Liver (tissue), 9 donors: ENCODE measurements around the gene ALG9. TPM values are rescaled to one million over a fixed set of nuclear protein-coding genes. Genes with fewer than 3 reads are reported as not detected.

ENCODE experiments used
- DNase-seq: peaks from one replicate; pipeline ENCODE4 v3.0.0-alpha.2; 2017; ENCODE audit warnings: low spot score
- H3K27ac ChIP-seq, 2 donors: one replicate each; pipeline ENCODE4 v1.7.0; 2013; ENCODE audit warnings: inconsistent platforms in 2 of 2, low read length in 2 of 2, control low read depth in 1 of 2, low read depth in 1 of 2, mild to moderate bottlenecking in 1 of 2
- H3K27me3 ChIP-seq, 4 donors: one replicate each; pipeline versions ENCODE4 v1.6.1 to v1.7.0; 2013; ENCODE audit warnings: low read length in 3 of 4, inconsistent platforms in 1 of 4, mild to moderate bottlenecking in 1 of 4, moderate library complexity in 1 of 4; ENCODE audit not compliant: control insufficient read depth in 4 of 4, insufficient read depth in 4 of 4
- H3K36me3 ChIP-seq, 4 donors: one replicate each; pipeline versions ENCODE4 v1.6.1 to v1.7.0; 2013; ENCODE audit warnings: low read length in 3 of 4, mild to moderate bottlenecking in 3 of 4, low read depth in 1 of 4, moderate library complexity in 1 of 4; ENCODE audit not compliant: control insufficient read depth in 4 of 4, insufficient read depth in 3 of 4
- H3K4me1 ChIP-seq, 4 donors: one replicate each; pipeline versions ENCODE4 v1.6.1 to v1.7.0; 2013; ENCODE audit warnings: low read length in 3 of 4, mild to moderate bottlenecking in 3 of 4, moderate library complexity in 1 of 4; ENCODE audit not compliant: control insufficient read depth in 4 of 4, insufficient read depth in 4 of 4
- H3K4me3 ChIP-seq, 3 donors: one replicate each; pipeline versions ENCODE4 v1.6.1 to v1.7.0; 2013; ENCODE audit warnings: low read length in 3 of 3, control low read depth in 1 of 3, low read depth in 1 of 3, mild to moderate bottlenecking in 1 of 3
- H3K9ac ChIP-seq, 2 donors: one replicate each; pipeline ENCODE4 v1.7.0; 2013; ENCODE audit warnings: low read length in 2 of 2, mild to moderate bottlenecking in 2 of 2, moderate library complexity in 2 of 2, control low read depth in 1 of 2, low read depth in 1 of 2
- H3K9me3 ChIP-seq, 4 donors: one replicate each; pipeline versions ENCODE4 v1.6.1 to v1.7.0; 2013; ENCODE audit warnings: low read length in 3 of 4; ENCODE audit not compliant: control insufficient read depth in 4 of 4
- ATF3 ChIP-seq: IDR thresholded peaks from 2 replicates; pipeline ENCODE4 v1.6.1; 2016; ENCODE audit warnings: antibody characterized with exemption
- CTCF ChIP-seq: fragments of 150-350 bp; IDR thresholded peaks from 2 replicates; pipeline ENCODE4 v1.5.1; 2017; ENCODE audit warnings: improper control_type of control experiment, low read depth, low read length; ENCODE audit not compliant: missing input control
- EGR1 ChIP-seq, 2 donors: IDR thresholded peaks; 2 replicates each; pipeline ENCODE4 v1.6.1; 2016 to 2018; ENCODE audit warnings: antibody characterized with exemption in 2 of 2, low read depth in 2 of 2
- FOXA1 ChIP-seq: IDR thresholded peaks from 2 replicates; pipeline ENCODE4 v1.6.1; 2016; ENCODE audit warnings: antibody characterized with exemption
- FOXA2 ChIP-seq: IDR thresholded peaks from 2 replicates; pipeline ENCODE4 v1.6.1; 2016; ENCODE audit warnings: antibody characterized with exemption
- GABPA ChIP-seq, 2 donors: IDR thresholded peaks in 1 of 2; conservative IDR thresholded peaks in 1 of 2; 2 replicates each; pipeline ENCODE4 v1.6.1; 2016; ENCODE audit warnings: antibody characterized with exemption in 2 of 2, mild to moderate bottlenecking in 1 of 2, moderate library complexity in 1 of 2
- HNF4A ChIP-seq, 2 donors: conservative IDR thresholded peaks; 2 replicates each; pipeline ENCODE4 v1.6.1; 2016; ENCODE audit warnings: antibody characterized with exemption in 2 of 2, mild to moderate bottlenecking in 2 of 2
- HNF4G ChIP-seq: IDR thresholded peaks from 2 replicates; pipeline ENCODE4 v1.6.1; 2016; ENCODE audit warnings: antibody characterized with exemption
- JUND ChIP-seq, 2 donors: IDR thresholded peaks; 2 replicates each; pipeline ENCODE4 v1.6.1; 2016; ENCODE audit warnings: antibody characterized with exemption in 2 of 2
- MAX ChIP-seq: IDR thresholded peaks from 2 replicates; pipeline ENCODE4 v1.6.1; 2016; ENCODE audit warnings: antibody characterized with exemption
- NR2F2 ChIP-seq: IDR thresholded peaks from 2 replicates; pipeline ENCODE4 v1.6.1; 2016; ENCODE audit warnings: antibody characterized with exemption
- RAD21 ChIP-seq, 2 donors: IDR thresholded peaks; 2 replicates each; pipeline ENCODE4 v1.6.1; 2016; ENCODE audit warnings: antibody characterized with exemption in 2 of 2, mild to moderate bottlenecking in 2 of 2
- REST ChIP-seq: IDR thresholded peaks from 2 replicates; pipeline ENCODE4 v1.6.1; 2016; ENCODE audit warnings: antibody characterized with exemption, mild to moderate bottlenecking
- RXRA ChIP-seq, 2 donors: IDR thresholded peaks; 2 replicates each; pipeline ENCODE4 v1.6.1; 2017 to 2018; ENCODE audit warnings: antibody characterized with exemption in 2 of 2, mild to moderate bottlenecking in 1 of 2
- SP1 ChIP-seq: IDR thresholded peaks from 2 replicates; pipeline ENCODE4 v1.6.1; 2018; ENCODE audit warnings: antibody characterized with exemption, mild to moderate bottlenecking
- TAF1 ChIP-seq: conservative IDR thresholded peaks from 2 replicates; pipeline ENCODE4 v1.6.1; 2016; ENCODE audit warnings: antibody characterized with exemption, mild to moderate bottlenecking
- YY1 ChIP-seq: IDR thresholded peaks from 2 replicates; pipeline ENCODE4 v1.6.1; 2016; ENCODE audit warnings: antibody characterized with exemption, mild to moderate bottlenecking
- ZBTB33 ChIP-seq: IDR thresholded peaks from 2 replicates; pipeline ENCODE4 v1.6.1; 2016; ENCODE audit warnings: antibody characterized with exemption
- WGBS: extraction: QIAGEN DNeasy Blood & Tissue Kit; methylation state at CpG from one replicate; pipeline ENCODE4 v1.1.7; 2013; 5-methylcytosine and 5-hydroxymethylcytosine counted together
- polyA plus RNA-seq, 2 donors: library from polyadenylated mRNA; stranded (reverse) in 1 of 2; unstranded in 1 of 2; fragments of 200-250 nt in 1 of 2; fragments of >200 nt in 1 of 2; fragmentation: Nextera tagmentation in 1 of 2; extraction: Ambion mirVana in 1 of 2; gene quantifications; one replicate each; pipeline versions ENCODE4 v1.2.1 to v1.2.3, GENCODE V29; 2013 to 2015
- total RNA-seq, 2 donors: library from RNA; depleted of rRNA; stranded (reverse); fragments of >200 nt; gene quantifications; one replicate each; pipeline ENCODE4 v1.2.3, GENCODE V29; 2014
- donor health status: healthy.
- donor health status: healthy.
- donor health status: healthy.
- donor health status: healthy.
- donor health status: healthy.

ALG9 gene
- total and polyA plus RNA-seq, 4 donors, result 13.7 to 36.3 (median 20.2) TPM

GRCh38 chr11:111843661-111844060 lies 27.7 kb downstream of the ALG9 start:
- H3K36me3 ChIP-seq, result peaks cover 0 to 15% (median 0%) of the 10 kb centered on the region in 4 donors

GRCh38 chr11:111841370-111842053 lies 29.9 kb downstream of the ALG9 start:
- DNase-seq, result peak; percentile 94
- H3K27me3 ChIP-seq, result no peaks in the 10 kb centered on the region
- H3K9ac ChIP-seq, result peak overlapping the region in 1 of 2 donors; percentile 86
- peak overlapping the region; percentile 60 to 72 for H3K27ac ChIP-seq
- WGBS, result 17% methylated on average over 10 of the region's 10 CpGs
- no peaks in the 10 kb centered on the region for H3K9me3 ChIP-seq
- peaks cover 0 to 26% (median 19%) of the 10 kb centered on the region in 4 donors for H3K4me1 ChIP-seq
- H3K4me3 ChIP-seq, result no peak overlapping the region
- TF ChIP-seq RXRA (IDR thresholded peaks at IDR 0.05), result no peak
- TF ChIP-seq HNF4A (conservative IDR thresholded peaks at IDR 0.05), result peak in 1 of 2 donors; percentile 30
- TF ChIP-seq MAX, result no peak
- no peak for TF ChIP-seq YY1
- TF ChIP-seq FOXA2, result peak; percentile 16
- no peak for TF ChIP-seq EGR1 (IDR thresholded peaks at IDR 0.05; ENCODE audit: low read depth in 2 of 2)
- TF ChIP-seq NR2F2, result no peak
- no peak for TF ChIP-seq GABPA (IDR thresholded peaks at IDR 0.05 in 1 of 2, conservative IDR thresholded peaks at IDR 0.05 in 1 of 2)
- peak; percentile 9 for TF ChIP-seq SP1
- peak; percentile 90 for TF ChIP-seq CTCF
- no peak for TF ChIP-seq ATF3
- no peak for TF ChIP-seq TAF1
- peak; percentile 99 to 100 for TF ChIP-seq RAD21 (IDR thresholded peaks at IDR 0.05)
- peak; percentile 25 for TF ChIP-seq FOXA1
- TF ChIP-seq REST, result no peak
- no peak for TF ChIP-seq ZBTB33
- TF ChIP-seq JUND (IDR thresholded peaks at IDR 0.05), result no peak
- TF ChIP-seq HNF4G, result no peak
- peaks cover 0 to 6% (median 0%) of the 10 kb centered on the region in 4 donors for H3K36me3 ChIP-seq

More at GRCh38 chr11:111843661-111844060, 27.7 kb downstream of the ALG9 start:
- Histone ChIP-seq H3K9me3 (no peaks in the 10 kb centered on the region), H3K4me1 (peaks cover 0 to 18% (median 17%) of the 10 kb centered on the region in 4 donors), H3K4me3 (no peak overlapping the region), H3K27me3 (no peaks in the 10 kb centered on the region), H3K9ac (no peak overlapping the region), H3K27ac (no peak overlapping the region)
- TF ChIP-seq CTCF, result no peak
- WGBS, result 92% methylated on average over 5 of the region's 5 CpGs
- DNase-seq, result no peak
